ENCODE data around the gene IQCH.

- TF ChIP-seq POLR2AphosphoS5 (IDR thresholded peaks at IDR 0.05; ENCODE audit: borderline replicate concordance, low read depth, low read length) = no peak
- no peak for TF ChIP-seq EZH2 (IDR thresholded peaks at IDR 0.05)
- no peak for TF ChIP-seq FOXP2 (optimal IDR thresholded peaks at IDR 0.05; ENCODE audit: control extremely low read depth, extremely low read length, insufficient read depth)
These were observed 150.9 kb downstream of the IQCH start for GRCh38 chr15:67405208-67406191.
